GM23248 (cell line): ENCODE results near the gene WBP2. TPM values are rescaled to one million over a fixed set of nuclear protein-coding genes. Genes with fewer than 3 reads are reported as not detected.
A peak's percentile ranks its signal among the peaks of the same experiment; 100 is the strongest.

Experiments used
- DNase-seq: peaks from one replicate; pipeline ENCODE4 v3.0.0-alpha.2; 2015
- H2AFZ ChIP-seq: fragments of 200-600 bp; sonication (generic); 2 replicates; pipeline ENCODE4 v1.6.1; 2016; ENCODE audit warnings: antibody characterized with exemption
- H3F3A ChIP-seq: fragments of 200-600 bp; sonication (generic); 2 replicates; pipeline ENCODE4 v1.6.1; 2016; ENCODE audit warnings: mild to moderate bottlenecking, antibody characterized with exemption, mixed run types; ENCODE audit not compliant: insufficient read depth
- H3K27ac ChIP-seq: fragments of 200-600 bp; sonication (generic); 2 replicates; pipeline ENCODE4 v1.5.1; 2016; ENCODE audit warnings: mild to moderate bottlenecking
- H3K27me3 ChIP-seq: fragments of 200-600 bp; sonication (generic); replicated peaks from 2 replicates; pipeline ENCODE4 v1.6.1; 2016; ENCODE audit warnings: mild to moderate bottlenecking; ENCODE audit not compliant: insufficient read depth
- H3K36me3 ChIP-seq: fragments of 200-600 bp; sonication (generic); 2 replicates; pipeline ENCODE4 v1.6.1; 2016; ENCODE audit warnings: low read depth, mild to moderate bottlenecking
- H3K4me1 ChIP-seq: fragments of 200-600 bp; sonication (generic); 2 replicates; pipeline ENCODE4 v1.6.1; 2016; ENCODE audit warnings: mild to moderate bottlenecking; ENCODE audit not compliant: insufficient read depth
- H3K4me2 ChIP-seq: fragments of 200-600 bp; sonication (generic); one replicate; pipeline ENCODE4 v1.6.1; 2016; ENCODE audit warnings: mild to moderate bottlenecking; ENCODE audit not compliant: unreplicated experiment
- H3K4me3 ChIP-seq: fragments of 200-600 bp; sonication (generic); 2 replicates; pipeline ENCODE4 v1.5.1; 2016; ENCODE audit warnings: mild to moderate bottlenecking
- H3K79me2 ChIP-seq: fragments of 200-600 bp; sonication (generic); 2 replicates; pipeline ENCODE4 v1.6.1; 2016; ENCODE audit warnings: mild to moderate bottlenecking; ENCODE audit not compliant: insufficient read depth
- H3K9ac ChIP-seq: fragments of 200-600 bp; sonication (generic); 2 replicates; pipeline ENCODE4 v1.6.1; 2016; ENCODE audit warnings: mild to moderate bottlenecking
- H3K9me2 ChIP-seq: fragments of 200-600 bp; sonication (generic); 2 replicates; pipeline ENCODE4 v1.6.1; 2016; ENCODE audit warnings: mixed run types, mild to moderate bottlenecking, moderate library complexity; ENCODE audit not compliant: insufficient read depth
- H3K9me3 ChIP-seq: fragments of 200-600 bp; sonication (generic); one replicate; pipeline ENCODE4 v1.6.1; 2017; ENCODE audit warnings: low read depth
- H4K20me1 ChIP-seq: fragments of 200-600 bp; sonication (generic); 2 replicates; pipeline ENCODE4 v1.6.0; 2016; ENCODE audit not compliant: insufficient read depth
- EZH2 ChIP-seq: fragments of 200-600 bp; sonication (generic); IDR thresholded peaks from 2 replicates; pipeline ENCODE4 v1.6.1; 2018; ENCODE audit warnings: antibody characterized with exemption, mild to moderate bottlenecking; ENCODE audit not compliant: insufficient read depth, poor library complexity, severe bottlenecking
- EZH2phosphoT487 ChIP-seq: fragments of 200-600 bp; sonication (generic); IDR thresholded peaks from 2 replicates; pipeline ENCODE4 v1.6.1; 2018; ENCODE audit warnings: antibody characterized with exemption, moderate library complexity, mild to moderate bottlenecking, low read depth; ENCODE audit not compliant: insufficient read depth
- WGBS, 2 experiments: methylation state at CpG; one replicate each; pipeline ENCODE4 v1.1.6; 2015 to 2017; ENCODE audit warnings: low lambda C conversion rate in 2 of 2, low coverage in 1 of 2; ENCODE audit errors: missing lambda C conversion rate in 2 of 2; 5-methylcytosine and 5-hydroxymethylcytosine counted together
- in situ Hi-C: fragments of 300-500 bp; cut with MboI; formaldehyde crosslinking; loops from 2 replicates; pipeline ENCODE4 v1.15.0; 2020
- polyA plus RNA-seq: library from polyadenylated mRNA; unstranded; fragments of >200 nt; fragmentation: Nextera tagmentation; extraction: Ambion mirVana; gene quantifications from 2 replicates; pipeline ENCODE4 v1.2.1, GENCODE V29; 2016
- total RNA-seq: library from RNA; depleted of rRNA; stranded (reverse); fragments of >200 nt; shearing (Covaris generic); gene quantifications from 2 replicates; pipeline ENCODE4 v1.2.3, GENCODE V29; 2014

The WBP2 gene
- total and polyA plus RNA-seq, 2 experiments from 2014 or later: 17.4 to 59.4 TPM

DNA sequence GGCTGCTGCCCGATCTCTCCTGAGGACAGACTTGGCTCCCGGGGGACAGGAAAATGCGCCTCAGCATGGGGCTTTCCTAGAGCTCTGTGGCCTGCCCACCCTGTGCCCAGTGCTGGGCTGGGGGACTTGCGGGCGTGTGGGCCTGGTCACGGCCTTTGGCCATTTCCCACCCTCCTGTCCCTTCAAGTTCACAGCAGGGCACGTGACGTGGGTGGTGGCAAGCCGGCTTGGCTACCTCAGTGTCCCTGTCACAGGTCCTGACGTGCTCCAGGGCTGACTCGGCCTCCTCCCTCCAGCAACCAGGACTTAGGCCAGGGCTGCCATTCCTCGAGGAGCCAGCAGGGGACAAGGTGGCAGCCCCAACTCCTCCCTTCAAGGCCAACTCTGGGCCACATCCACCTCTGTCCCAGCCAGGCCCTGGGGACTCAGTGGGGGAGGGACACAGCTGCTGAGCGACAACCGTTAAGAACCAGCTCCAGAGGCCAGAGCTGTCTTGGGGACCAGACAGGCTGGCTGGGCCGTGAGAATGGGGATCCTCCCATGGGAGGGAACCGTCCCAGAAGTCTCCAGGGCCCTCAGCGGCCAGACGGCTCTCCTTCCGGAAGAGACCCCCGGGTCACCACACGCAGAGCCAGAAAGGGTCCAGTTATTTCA, 9.9 kb downstream of the WBP2 start:
- no peaks in the 10 kb centered on the region for H3K9me2 ChIP-seq
- TF ChIP-seq EZH2: no peak
- TF ChIP-seq EZH2phosphoT487: no peak

DNA sequence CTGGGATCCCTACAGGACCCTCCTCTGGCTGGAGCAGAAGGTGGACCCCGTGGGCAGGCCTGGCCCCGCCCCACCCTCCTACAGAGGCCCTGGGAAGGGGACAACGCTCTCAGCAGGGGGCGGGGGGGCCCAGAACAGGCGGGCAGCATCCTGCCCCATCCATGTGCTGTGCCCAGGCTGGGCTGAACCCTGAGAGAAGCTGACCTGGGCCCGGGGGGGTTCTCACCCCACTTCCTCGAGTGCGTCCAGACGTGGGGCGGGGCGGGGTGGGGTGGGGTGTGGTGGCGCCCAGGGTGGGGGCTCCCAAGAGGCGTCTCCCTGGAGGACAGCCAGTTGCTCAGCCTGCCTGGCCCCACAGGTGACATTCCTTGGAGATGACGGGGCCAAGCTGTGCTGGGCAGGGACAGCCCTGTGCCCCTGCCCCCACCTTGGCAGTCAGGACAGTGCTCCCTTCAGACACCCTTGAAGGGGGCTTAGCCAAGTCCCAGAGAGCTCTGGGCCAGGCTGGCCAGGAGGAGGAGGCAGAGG, 10.5 kb downstream of the WBP2 start:
- peaks cover 3% of the 10 kb centered on the region for H3K4me1 ChIP-seq
- no peak for DNase-seq
- WGBS, 2 experiments: 45 to 49% methylated on average over 5 to 14 of the region's 14 CpGs
- no peaks in the 10 kb centered on the region for H3K9me3 ChIP-seq
- no peaks in the 10 kb centered on the region for H3F3A ChIP-seq
- H3K27ac ChIP-seq: no peak overlapping the region
- no peaks in the 10 kb centered on the region for H3K9me2 ChIP-seq
- no peaks in the 10 kb centered on the region for H3K36me3 ChIP-seq
- no peaks in the 10 kb centered on the region for H3K27me3 ChIP-seq
- H3K4me3 ChIP-seq: no peak overlapping the region
- in situ Hi-C loops: no loop called here
- no peak overlapping the region for H3K4me2 ChIP-seq
- H2AFZ ChIP-seq: no peak overlapping the region
- TF ChIP-seq EZH2phosphoT487: no peak
- no peak for TF ChIP-seq EZH2
- no peaks in the 10 kb centered on the region for H4K20me1 ChIP-seq
- H3K9ac ChIP-seq: no peak overlapping the region
- H3K79me2 ChIP-seq: no peaks in the 10 kb centered on the region

More for the DNA sequence above, 9.9 kb downstream of the WBP2 start:
- 27 to 31% methylated on average over 19 to 21 of the region's 21 CpGs for WGBS, 2 experiments
- Histone ChIP-seq H4K20me1 (no peaks in the 10 kb centered on the region), H3K4me2 (no peak overlapping the region), H3K79me2 (no peaks in the 10 kb centered on the region), H2AFZ (no peak overlapping the region), H3K9me3 (no peaks in the 10 kb centered on the region), H3K27ac (no peak overlapping the region), H3K9ac (no peak overlapping the region), H3F3A (no peaks in the 10 kb centered on the region), H3K36me3 (no peaks in the 10 kb centered on the region), H3K4me3 (no peak overlapping the region), H3K27me3 (no peaks in the 10 kb centered on the region), H3K4me1 (peaks cover 3% of the 10 kb centered on the region)
- peak; percentile 84 for DNase-seq
- in situ Hi-C loops: no loop called here

GRCh38 chr17:75843577-75844529, 11.3 kb downstream of the WBP2 start, which contains the start of gene UNC13D:
Gene UNC13D, minus strand, starts transcription at chr17:75844404. Its CDS starts 67 bp downstream, at chr17:75844337.
- no peaks in the 10 kb centered on the region for H3K9me3 ChIP-seq

GRCh38 chr17:75842963-75843576, 12.1 kb downstream of the WBP2 start:
- H3K9me3 ChIP-seq: no peaks in the 10 kb centered on the region
- H3K4me3 ChIP-seq: no peak overlapping the region
- no peaks in the 10 kb centered on the region for H4K20me1 ChIP-seq
- H3K27me3 ChIP-seq: no peaks in the 10 kb centered on the region
- WGBS, 2 experiments: 84 to 89% methylated on average over 19 to 22 of the region's 22 CpGs
- no peaks in the 10 kb centered on the region for H3F3A ChIP-seq
- no peak for DNase-seq
- no peaks in the 10 kb centered on the region for H3K9me2 ChIP-seq
- no peak overlapping the region for H3K4me2 ChIP-seq
- in situ Hi-C loops: no loop called here
- H2AFZ ChIP-seq: no peak overlapping the region
- H3K9ac ChIP-seq: no peak overlapping the region
- no peaks in the 10 kb centered on the region for H3K36me3 ChIP-seq
- H3K79me2 ChIP-seq: no peaks in the 10 kb centered on the region
- TF ChIP-seq EZH2: no peak
- TF ChIP-seq EZH2phosphoT487: no peak
- peaks cover 3% of the 10 kb centered on the region for H3K4me1 ChIP-seq
- no peak overlapping the region for H3K27ac ChIP-seq

More at GRCh38 chr17:75843577-75844529, 11.3 kb downstream of the WBP2 start, which contains the start of gene UNC13D:
- in situ Hi-C loops: no loop called here
- no peak for DNase-seq
- Histone ChIP-seq H3F3A (no peaks in the 10 kb centered on the region), H2AFZ (no peak within 1 kb of the TSS), H3K9ac (no peak within 1 kb of the TSS), H3K79me2 (no peaks in the 10 kb centered on the region), H3K4me3 (no peak within 1 kb of the TSS), H3K9me2 (no peaks in the 10 kb centered on the region), H3K27ac (no peak within 1 kb of the TSS), H4K20me1 (no peaks in the 10 kb centered on the region), H3K36me3 (no peaks in the 10 kb centered on the region), H3K4me2 (no peak within 1 kb of the TSS), H3K27me3 (no peaks in the 10 kb centered on the region), H3K4me1 (peaks cover 3% of the 10 kb centered on the region)
- WGBS, 2 experiments: 74 to 79% methylated on average over 30 to 35 of the region's 35 CpGs
- TF ChIP-seq EZH2phosphoT487: no peak
- TF ChIP-seq EZH2: no peak
